GM10248 (cell line): Measurements from ENCODE around the gene HSD17B4.

Experiments used
- CTCF ChIA-PET: fragments of 300-600 bp; sonication (Branson Sonifier 250); formaldehyde crosslinking; extraction: SDS; loops from one replicate; lab custom pipeline; 2021; ENCODE audit warnings: antibody characterized with exemption; lab: Yijun Ruan, JAX
- POLR2A ChIA-PET: fragments of 350-650 bp; sonication (Branson Sonifier 250); formaldehyde crosslinking; extraction: SDS; loops from one replicate; lab custom pipeline; 2020; ENCODE audit warnings: antibody characterized with exemption; lab: Yijun Ruan, JAX
- DNase-seq: peaks from one replicate; pipeline ENCODE4 v3.0.0; 2012; ENCODE audit errors: extremely low spot score
- CTCF ChIP-seq: IDR thresholded peaks from 2 replicates; pipeline ENCODE4 v1.5.1; 2012; ENCODE audit warnings: mild to moderate bottlenecking, low read depth; ENCODE audit errors: extremely low read depth, missing control alignments, control extremely low read depth

Gene HSD17B4

GRCh38 chr5:119551819-119552218 lies 99.5 kb downstream of the HSD17B4 start:
- no peak for DNase-seq
- ChIA-PET POLR2A (no interaction called here), CTCF (interaction anchor here (1.3 kb wide), 1 partner anchor 14 kb away, joined by 3 read pairs; no protein-coding TSS in a partner anchor)
- no peak for TF ChIP-seq CTCF

GRCh38 chr5:119554597-119554996 lies 102.3 kb downstream of the HSD17B4 start:
- ChIA-PET POLR2A (no interaction called here), CTCF (interaction anchor here (0.9 kb wide), 1 partner anchor 12 kb away, joined by 3 read pairs; no protein-coding TSS in a partner anchor)
- DNase-seq: no peak
- no peak for TF ChIP-seq CTCF

- POLR2A ChIA-PET: no interaction called here
- no peak for DNase-seq
- CTCF ChIA-PET: interaction anchor here (0.9 kb wide), 1 partner anchor 9 kb away, joined by 4 read pairs; no protein-coding TSS in a partner anchor
- TF ChIP-seq CTCF: no peak
Measured at GRCh38 chr5:119570910-119571309, 118.6 kb downstream of the HSD17B4 start.

- ChIA-PET CTCF (no interaction called here), POLR2A (no interaction called here)
- peak; percentile 14 for DNase-seq
- no peak for TF ChIP-seq CTCF
Measured at GRCh38 chr5:119578937-119579336, 126.6 kb downstream of the HSD17B4 start.

- no peak for TF ChIP-seq CTCF
- DNase-seq: no peak
- POLR2A ChIA-PET: no interaction called here
- CTCF ChIA-PET: interaction anchor here (0.9 to 1.3 kb wide), 2 partner anchors 42 to 113 kb away, joined by 3 to 4 read pairs; no protein-coding TSS in a partner anchor
Measured at GRCh38 chr5:119582987-119583386, 130.7 kb downstream of the HSD17B4 start.

GRCh38 chr5:119583684-119584083 lies 131.4 kb downstream of the HSD17B4 start:
- CTCF ChIA-PET: interaction anchor here (0.9 to 1.5 kb wide), 4 partner anchors 9 to 113 kb away, joined by 3 to 4 read pairs (median 3); no protein-coding TSS in a partner anchor
- peak; percentile 14 for DNase-seq
- POLR2A ChIA-PET: no interaction called here
- TF ChIP-seq CTCF: no peak
